HG03175 (cell line): ENCODE measurements around the gene TBC1D13.
"Not testable (repeated sequence)": the region's sequence is repeated elsewhere in the genome, so short reads cannot be mapped to it uniquely, and the experiment has no call there.

Experiments
- ATAC-seq: cut with Tn5 transposase; IDR thresholded peaks from one replicate; pipeline ENCODE4 v1.9.1; 2021; ENCODE audit warnings: mild to moderate bottlenecking, moderate library complexity; ENCODE audit not compliant: unreplicated experiment

TBC1D13 gene

DNA sequence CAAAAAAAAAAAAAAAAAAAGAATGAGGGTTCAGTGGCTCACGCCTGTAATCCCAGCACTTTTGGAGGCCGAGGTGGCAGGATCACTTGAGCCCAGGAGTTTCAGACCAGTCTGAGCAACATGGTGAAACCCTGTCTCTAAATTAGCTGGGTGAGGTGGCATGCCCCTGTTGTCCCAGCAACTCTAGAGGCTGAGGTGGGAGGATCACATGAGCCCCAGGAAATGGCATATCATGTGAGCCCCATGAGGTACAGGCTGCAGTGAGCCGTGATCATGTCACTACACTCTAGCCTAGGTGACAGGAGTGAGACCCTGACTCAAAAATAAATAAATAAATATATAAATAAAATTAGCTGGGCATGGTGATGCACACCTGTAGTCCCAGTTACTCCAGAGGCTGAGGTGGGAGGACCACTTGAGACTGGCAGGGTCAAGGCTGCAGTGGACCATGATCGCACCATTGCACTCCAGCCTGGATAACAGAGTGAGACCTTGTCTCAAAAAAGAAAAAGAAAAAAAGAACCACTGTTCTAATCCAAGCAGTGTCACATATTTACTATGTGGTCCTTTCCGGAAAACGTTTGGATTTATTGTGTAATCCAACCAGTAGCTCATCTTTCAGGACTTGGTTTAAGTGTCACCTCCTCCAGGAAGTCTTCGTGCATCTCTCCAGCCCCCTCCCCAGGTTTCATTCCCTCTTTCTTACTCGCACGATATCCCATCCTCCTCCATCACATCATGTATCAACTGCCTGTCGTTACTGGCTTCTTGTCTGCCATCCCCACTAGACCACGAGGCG lies 54.8 kb downstream of the TBC1D13 start:
- no peak for ATAC-seq

DNA sequence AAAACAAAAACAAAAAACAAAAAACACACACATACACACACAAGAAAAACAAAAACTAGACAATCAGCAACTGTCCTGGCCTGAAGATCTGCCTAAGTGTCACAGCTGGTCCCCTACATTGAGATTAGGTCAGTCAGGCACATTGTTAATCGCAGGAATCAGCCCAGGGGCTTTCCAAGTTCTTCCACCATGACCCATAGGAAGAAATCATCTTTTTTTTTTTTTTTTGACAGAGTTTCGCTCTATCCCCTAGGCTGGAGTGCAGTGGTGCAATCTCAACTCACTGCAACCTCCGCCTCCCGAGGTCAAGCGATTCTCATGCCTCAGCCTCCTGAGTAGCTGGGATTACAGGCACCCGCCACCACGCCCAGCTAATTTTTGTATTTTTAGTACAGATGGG lies 56.1 kb downstream of the TBC1D13 start:
- ATAC-seq = not testable (repeated sequence)

GRCh38 chr9:128845186-128845931 lies 58.3 kb downstream of the TBC1D13 start:
- ATAC-seq = no peak

- no peak for ATAC-seq
Measured at GRCh38 chr9:128846680-128847030, 59.6 kb downstream of the TBC1D13 start.

- ATAC-seq = no peak
Measured at GRCh38 chr9:128847803-128848202, 60.8 kb downstream of the TBC1D13 start.

DNA sequence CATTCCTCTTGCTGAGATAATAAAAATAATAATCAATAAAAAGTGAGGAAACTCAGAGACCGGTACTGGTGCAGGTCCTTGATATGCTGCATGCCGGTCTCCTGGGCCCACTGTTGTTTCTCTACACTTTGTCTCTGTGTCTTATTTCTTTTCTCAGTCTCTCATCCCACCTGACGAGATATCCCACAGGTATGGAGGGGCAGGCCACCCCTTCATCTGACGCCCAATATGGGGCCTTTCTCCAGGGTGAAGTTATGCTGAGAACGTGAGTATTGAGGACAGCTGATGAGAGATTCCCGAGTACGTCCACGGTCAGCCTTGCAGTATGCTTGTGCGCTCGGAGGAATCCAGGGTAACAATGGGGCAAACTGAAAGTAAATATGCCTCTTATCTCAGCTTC lies 64.0 kb downstream of the TBC1D13 start:
- ATAC-seq = not testable (repeated sequence)

DNA sequence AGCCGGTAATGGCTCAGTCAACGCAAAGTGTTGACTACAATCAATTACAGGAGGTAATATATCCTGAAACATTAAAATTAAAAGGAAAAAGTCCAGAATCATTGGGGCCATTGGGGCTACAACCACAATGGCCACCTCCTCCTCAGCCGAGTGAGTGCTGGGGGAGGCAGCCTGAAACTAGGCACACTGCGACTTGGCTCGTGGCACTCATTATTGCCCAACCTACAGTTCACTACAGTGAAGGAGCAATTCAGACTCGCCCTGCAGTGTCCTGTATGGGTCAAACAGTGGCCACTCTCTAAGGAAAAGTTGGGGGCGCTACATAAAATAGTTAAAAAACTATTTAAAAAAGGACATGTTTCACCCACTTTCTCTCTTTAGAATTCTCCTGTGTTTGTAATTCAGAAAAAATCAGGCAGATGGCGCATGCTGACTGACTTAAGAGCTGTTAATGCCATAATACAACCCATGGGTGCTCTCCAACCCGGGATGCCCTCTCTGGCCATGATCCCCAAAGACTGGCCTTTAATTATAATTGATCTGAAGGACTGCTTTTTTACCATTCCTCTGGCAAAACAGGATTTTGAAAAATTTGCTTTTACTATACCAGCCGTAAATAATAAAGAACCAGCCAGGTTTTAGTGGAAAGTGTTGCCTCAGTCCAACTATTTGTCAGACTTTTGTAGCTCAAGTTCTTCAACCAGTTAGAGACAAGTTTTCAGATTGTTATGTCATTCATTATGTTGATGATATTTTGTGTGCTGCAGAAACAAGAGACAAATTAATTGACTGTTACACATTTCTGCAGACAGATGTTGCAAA lies 64.9 kb downstream of the TBC1D13 start:
- not testable (repeated sequence) for ATAC-seq

DNA sequence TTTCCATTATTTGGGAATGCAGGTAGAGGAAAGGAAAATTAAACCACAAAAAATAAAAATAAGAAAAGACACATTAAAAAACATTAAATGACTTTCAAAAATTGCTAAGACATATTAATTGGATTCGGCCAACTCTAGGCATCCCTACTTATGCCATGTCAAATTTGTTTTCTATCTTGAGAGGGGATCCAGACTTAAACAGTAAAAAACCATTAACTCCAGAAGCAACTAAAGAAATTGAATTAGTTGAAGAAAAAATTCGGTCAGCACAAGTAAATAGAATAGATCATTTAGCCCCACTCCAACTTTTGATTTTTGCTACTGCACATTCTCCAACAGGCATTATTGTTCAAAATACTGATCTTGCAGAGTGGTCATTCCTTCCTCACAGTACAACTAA lies 65.6 kb downstream of the TBC1D13 start:
- ATAC-seq = not testable (repeated sequence)

DNA sequence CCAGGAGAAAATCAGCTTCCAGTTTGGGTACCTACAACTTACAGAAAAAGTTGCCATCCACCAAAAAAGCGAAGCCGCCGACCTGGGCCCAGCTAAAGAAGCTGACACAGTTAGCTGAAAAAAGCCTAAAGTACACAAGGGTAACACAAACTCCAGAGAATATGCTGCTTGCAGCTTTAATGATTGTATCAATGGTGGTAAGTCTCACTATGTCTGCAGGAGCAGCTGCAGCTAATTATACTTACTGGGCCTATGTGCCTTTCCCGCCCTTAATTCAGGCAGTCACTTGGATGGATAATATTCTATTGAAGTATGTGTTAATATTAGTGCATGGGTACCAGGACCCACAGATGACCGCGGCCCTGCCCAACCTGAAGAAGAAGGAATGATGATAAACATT lies 67.4 kb downstream of the TBC1D13 start:
- ATAC-seq = not testable (repeated sequence)

DNA sequence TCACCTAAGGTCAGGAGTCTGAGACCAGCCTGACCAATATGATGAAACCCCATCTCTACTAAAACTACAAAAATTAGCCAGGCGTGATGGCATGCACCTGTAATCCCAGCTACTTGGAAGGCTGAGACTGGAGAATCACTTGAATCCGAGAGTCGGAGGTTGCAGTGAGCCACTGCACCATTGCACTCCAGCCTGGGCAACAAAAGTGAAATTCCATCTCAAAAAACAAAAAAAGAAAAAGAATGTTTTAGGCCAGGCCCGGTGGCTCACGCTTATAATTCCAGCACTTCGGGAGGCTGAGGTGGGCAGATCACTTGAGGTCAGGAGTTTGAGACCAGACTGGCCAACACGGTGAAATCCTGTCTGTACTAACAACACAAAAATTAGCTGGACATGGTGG lies 71.4 kb downstream of the TBC1D13 start:
- ATAC-seq = not testable (repeated sequence)
